ENCODE data around the gene CLDN9.

Gene CLDN9

GRCh38 chr16:2974319-2975056 is 38.2 kb upstream of the CLDN9 start:
- FAIRE-seq = no peak

GRCh38 chr16:2975161-2975795 is 37.4 kb upstream of the CLDN9 start:
- FAIRE-seq = no peak

- FAIRE-seq = no peak
Measured at GRCh38 chr16:2976201-2976600, 36.5 kb upstream of the CLDN9 start.

- FAIRE-seq = no peak
Measured at GRCh38 chr16:2976673-2977072, 36.0 kb upstream of the CLDN9 start.

- FAIRE-seq = no peak
Measured at GRCh38 chr16:2977440-2977839, 35.3 kb upstream of the CLDN9 start.

GRCh38 chr16:2979669-2980226 is 33.0 kb upstream of the CLDN9 start:
- FAIRE-seq = no peak

- no peak for FAIRE-seq
Measured at GRCh38 chr16:2980227-2981176, 32.2 kb upstream of the CLDN9 start, which contains the start of gene PKMYT1. TSS of gene PKMYT1 (minus strand) at chr16:2980446. CDS start at chr16:2979657, 789 bp downstream.

- FAIRE-seq = no peak
Measured at GRCh38 chr16:2981177-2981898, 31.4 kb upstream of the CLDN9 start.

GRCh38 chr16:2981899-2982250 is 30.8 kb upstream of the CLDN9 start:
- no peak for FAIRE-seq

- no peak for FAIRE-seq
Measured at GRCh38 chr16:2982402-2982801, 30.3 kb upstream of the CLDN9 start.

GRCh38 chr16:2983706-2984136 is 29.0 kb upstream of the CLDN9 start:
- no peak for FAIRE-seq

GRCh38 chr16:2985462-2985861 is 27.3 kb upstream of the CLDN9 start:
- FAIRE-seq = no peak

- no peak for FAIRE-seq
Measured at GRCh38 chr16:2985893-2986355, 26.8 kb upstream of the CLDN9 start.

- FAIRE-seq = no peak
Measured at GRCh38 chr16:2986623-2987188, 26.0 kb upstream of the CLDN9 start.

- FAIRE-seq = no peak
Measured at GRCh38 chr16:2987286-2987685, 25.4 kb upstream of the CLDN9 start.

- no peak for FAIRE-seq
Measured at GRCh38 chr16:2987833-2988232, 24.9 kb upstream of the CLDN9 start.

- no peak for FAIRE-seq
Measured at GRCh38 chr16:2988590-2989099, 24.1 kb upstream of the CLDN9 start.

- no peak for FAIRE-seq
Measured at GRCh38 chr16:2990891-2991290, 21.8 kb upstream of the CLDN9 start.

GRCh38 chr16:2991566-2992261 is 21.0 kb upstream of the CLDN9 start:
- no peak for FAIRE-seq

GRCh38 chr16:2992383-2993081 is 20.2 kb upstream of the CLDN9 start:
- no peak for FAIRE-seq
